Upper lobe of left lung (tissue), 4 donors: ENCODE measurements around the gene TIGD3.

Experiments
- CTCF ChIP-seq, 6 experiments: fragments of 450-650 bp in 4 of 6; fragments of 200-600 bp in 2 of 6; sonication (generic) in 2 of 6; IDR thresholded peaks; one replicate each; pipeline ENCODE4 v1.5.1; 2016 to 2019; ENCODE audit warnings: antibody characterized with exemption in 6 of 6
- POLR2AphosphoS5 ChIP-seq, 2 donors: sonication (generic); formaldehyde crosslinking; IDR thresholded peaks; one replicate each; pipeline ENCODE4 v1.5.1; 2017; ENCODE audit warnings: antibody characterized with exemption in 2 of 2

- TF ChIP-seq CTCF (IDR thresholded peaks at IDR 0.05), result no peak
- TF ChIP-seq POLR2AphosphoS5 (IDR thresholded peaks at IDR 0.05), result no peak
Measured at GRCh38 chr11:65341856-65342255, 12.7 kb upstream of the TIGD3 start.
